GM20000 (cell line): ENCODE measurements around the gene VPS37D.

Experiments
- DNase-seq: peaks from one replicate; pipeline ENCODE4 v3.0.0; 2012; ENCODE audit warnings: low spot score
- TF ChIP-seq, protein P1 (sequence below): IDR thresholded peaks from 2 replicates; pipeline ENCODE4 v1.5.1; 2012; ENCODE audit warnings: mild to moderate bottlenecking, control low read depth; ENCODE audit errors: extremely low read depth, missing control alignments

VPS37D gene

DNA sequence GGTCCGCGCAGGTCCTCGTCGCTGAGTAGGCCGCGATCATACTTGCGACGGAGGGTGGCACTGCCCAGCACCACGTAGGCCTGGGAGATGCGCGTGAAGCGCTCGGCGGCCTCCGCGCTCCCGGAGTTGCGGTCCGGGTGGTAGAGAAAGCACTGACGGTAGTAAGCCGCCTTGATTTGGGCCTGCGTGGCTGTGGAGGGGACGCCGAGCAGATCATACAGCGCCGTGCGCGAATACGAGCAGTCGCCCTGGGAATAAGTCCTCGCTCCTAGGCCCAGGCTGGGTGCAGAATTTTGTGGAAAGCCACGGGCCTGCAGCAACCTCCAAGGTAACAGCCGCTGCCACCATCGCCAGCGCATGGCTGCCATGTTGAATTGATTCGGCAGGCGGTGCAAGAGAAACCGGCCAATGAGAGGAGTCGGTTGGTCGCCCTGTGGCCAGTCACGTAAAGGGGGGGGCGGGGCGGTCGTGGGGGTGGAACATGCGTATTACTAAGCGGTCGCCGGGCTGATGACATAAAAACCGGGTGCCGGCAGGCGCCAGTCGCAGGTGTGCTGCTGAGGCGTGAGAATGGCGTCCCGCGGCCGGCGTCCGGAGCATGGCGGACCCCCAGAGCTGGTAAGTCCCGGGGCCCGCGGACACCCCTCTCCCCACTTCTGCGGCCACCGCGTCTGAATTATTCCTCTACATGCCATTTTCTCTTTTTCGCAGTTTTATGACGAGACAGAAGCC lies 15.6 kb downstream of the VPS37D start, which contains the start of the genes BUD23 and DNAJC30:
Gene BUD23 (plus strand): TSS at position 542 of the 732 bp plus-strand sequence. CDS start 29 bp downstream, at position 571.
Gene DNAJC30 (minus strand): TSS at position 398 of the 732 bp plus-strand sequence. CDS start 30 bp downstream, at position 368.
- TF ChIP-seq, protein P1, sequence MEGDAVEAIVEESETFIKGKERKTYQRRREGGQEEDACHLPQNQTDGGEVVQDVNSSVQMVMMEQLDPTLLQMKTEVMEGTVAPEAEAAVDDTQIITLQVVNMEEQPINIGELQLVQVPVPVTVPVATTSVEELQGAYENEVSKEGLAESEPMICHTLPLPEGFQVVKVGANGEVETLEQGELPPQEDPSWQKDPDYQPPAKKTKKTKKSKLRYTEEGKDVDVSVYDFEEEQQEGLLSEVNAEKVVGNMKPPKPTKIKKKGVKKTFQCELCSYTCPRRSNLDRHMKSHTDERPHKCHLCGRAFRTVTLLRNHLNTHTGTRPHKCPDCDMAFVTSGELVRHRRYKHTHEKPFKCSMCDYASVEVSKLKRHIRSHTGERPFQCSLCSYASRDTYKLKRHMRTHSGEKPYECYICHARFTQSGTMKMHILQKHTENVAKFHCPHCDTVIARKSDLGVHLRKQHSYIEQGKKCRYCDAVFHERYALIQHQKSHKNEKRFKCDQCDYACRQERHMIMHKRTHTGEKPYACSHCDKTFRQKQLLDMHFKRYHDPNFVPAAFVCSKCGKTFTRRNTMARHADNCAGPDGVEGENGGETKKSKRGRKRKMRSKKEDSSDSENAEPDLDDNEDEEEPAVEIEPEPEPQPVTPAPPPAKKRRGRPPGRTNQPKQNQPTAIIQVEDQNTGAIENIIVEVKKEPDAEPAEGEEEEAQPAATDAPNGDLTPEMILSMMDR: no peak
- peak; percentile 98 for DNase-seq

DNA sequence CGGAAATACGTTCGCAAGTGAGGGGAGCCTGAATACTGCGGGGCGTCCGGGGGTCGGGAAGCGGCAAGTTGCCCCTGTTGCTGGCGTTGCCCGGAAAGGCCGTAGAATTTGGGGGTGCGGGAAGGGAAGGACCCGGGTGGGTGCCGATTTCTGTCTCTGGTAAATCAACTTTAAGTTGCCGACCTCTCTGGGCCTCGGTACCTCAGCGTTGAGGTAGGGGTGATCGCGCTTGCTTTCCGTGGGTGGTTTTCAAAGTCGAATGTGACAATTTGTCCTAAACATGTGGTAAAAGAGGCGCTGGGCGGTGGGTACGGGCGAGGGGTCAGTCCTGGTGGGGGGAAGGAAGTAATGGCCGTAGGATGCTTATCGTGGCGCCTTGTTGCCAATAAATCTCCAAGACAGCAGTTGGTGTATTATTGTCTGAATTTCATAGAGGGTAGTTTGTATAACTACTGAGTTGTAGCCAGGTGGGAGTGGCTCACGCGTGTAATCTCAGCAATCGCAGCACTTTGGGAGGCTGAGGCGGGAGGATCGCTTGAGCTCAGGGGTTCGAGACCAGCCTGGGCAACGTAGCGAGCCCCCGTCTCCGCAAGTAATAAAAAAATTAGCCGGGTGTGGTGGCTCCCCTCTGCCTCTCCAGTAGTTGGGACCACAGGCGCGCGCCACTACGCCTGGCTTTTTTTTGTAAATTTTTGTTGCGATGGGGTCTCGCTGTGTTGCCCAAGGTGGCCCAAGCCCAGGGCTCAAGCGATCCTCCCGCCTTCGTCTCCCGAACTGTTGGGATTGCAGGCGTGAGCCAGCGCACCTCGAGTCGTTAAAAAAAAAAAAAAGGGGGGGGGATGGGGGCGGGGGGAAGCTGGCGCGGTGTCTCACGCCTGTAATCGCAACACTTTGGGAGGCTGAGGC lies 16.4 kb downstream of the VPS37D start:
- TF ChIP-seq, protein P1: no peak

DNA sequence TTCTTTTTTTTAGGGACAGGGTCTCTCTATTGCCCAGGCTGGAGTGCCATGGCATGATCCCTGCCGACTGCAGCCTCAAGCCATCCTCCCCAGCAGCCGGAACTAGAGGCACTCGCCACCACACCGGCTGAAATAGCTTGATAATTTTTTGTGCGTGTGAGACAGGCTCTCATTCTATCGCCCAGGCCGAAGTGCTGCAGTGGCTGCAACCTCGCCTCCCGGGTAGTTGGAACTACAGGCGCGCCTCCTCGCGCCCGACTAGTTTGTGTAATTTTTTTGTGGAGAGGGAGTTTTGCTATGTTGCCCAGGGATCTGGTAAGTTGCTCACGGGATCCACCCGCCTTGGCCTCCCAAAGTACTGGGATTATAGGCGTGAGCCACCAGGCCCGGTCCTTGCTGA lies 17.7 kb downstream of the VPS37D start:
- no peak for DNase-seq
- TF ChIP-seq, protein P1: no peak

More for the DNA sequence above, 16.4 kb downstream of the VPS37D start:
- DNase-seq: no peak

DNA sequence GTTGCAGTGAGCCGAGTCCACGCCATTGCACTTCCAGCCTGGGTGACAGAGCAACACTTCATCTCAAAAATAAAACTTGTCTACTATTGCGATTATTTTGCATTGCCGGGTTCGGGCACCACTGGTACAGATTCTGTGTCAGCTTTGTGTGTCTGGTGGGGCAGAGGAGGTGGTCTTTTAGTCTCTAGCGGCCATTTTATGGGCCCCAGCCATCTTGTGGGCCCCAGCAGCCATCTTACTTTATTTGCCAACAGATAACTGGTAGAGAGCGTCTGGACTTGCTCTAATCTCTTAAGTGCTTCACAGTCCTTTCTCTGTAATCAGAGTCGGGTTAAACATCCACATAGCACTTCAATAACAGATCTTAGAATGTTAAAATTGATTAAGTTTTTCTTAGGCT lies 20.7 kb downstream of the VPS37D start:
- DNase-seq: no peak
- TF ChIP-seq, protein P1: no peak

DNA sequence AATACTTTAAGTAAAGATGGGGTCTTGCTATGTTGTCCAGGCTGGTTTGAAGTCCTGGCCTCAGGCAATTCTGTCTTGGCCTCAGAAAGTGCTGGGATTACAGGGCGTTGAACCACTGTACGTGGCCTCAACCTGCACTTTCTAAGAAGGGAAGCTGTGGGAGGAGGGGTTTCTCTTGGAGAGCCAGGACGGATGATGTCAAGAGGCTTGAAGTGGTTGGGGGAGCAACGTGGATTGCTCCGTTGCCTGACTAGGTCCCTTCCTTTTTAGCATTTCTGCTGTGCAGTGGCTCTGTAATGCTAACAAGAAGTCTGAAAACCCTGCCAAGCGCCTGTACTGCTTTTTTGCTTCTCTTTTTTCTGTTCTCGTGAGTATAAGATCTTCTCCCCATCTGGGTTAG lies 23.0 kb downstream of the VPS37D start:
- no peak for DNase-seq

DNA sequence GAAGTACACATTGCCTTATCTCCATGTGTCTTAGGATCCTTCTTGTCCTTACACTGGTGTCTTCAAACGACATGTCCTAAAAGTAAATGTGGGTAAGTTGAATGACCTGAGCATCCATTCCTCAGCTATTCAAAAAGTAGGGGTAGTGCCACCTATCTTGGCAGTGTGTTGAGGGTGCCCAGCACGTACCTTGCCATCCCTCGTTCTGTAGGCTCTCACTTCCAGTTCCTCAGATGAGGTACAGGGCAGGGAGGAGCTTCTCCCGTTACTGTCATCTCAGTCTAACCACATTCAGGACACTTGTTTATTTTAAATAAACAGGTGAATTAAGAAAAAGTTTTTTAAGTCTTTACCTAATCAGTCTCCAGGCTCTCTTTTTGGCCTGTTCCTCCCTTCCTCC lies 28.7 kb downstream of the VPS37D start:
- TF ChIP-seq, protein P1: no peak
- DNase-seq: no peak

More for the DNA sequence above, 23.0 kb downstream of the VPS37D start:
- TF ChIP-seq, protein P1: no peak

DNA sequence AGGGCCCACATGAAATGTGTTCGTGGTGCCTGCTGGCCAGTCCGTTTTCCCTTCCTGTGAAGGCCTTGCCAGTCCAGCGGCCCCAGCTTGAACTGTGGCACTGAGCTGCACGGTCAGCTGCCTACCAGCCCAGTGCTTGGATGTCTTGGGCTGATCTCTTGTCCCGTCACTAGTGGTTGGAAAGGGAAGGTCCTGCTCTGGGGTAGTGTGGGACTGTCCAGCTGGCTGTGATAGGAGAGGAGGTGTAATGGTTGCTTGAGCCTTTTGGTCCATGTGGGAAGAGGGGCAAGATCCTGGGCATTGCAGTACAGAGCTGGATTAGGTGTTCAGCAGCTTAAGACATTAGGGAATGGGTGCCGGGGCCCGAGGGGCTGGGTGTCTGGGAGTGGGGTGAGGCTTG lies 30.8 kb downstream of the VPS37D start:
- TF ChIP-seq, protein P1: no peak
- no peak for DNase-seq
